HL-60 (cell line): ENCODE measurements around the gene EVC.

Experiments
- DNase-seq, 2 experiments: peaks; one replicate each; pipeline ENCODE4 v3.0.0-alpha.2; 2010 to 2020; ENCODE audit warnings: low read depth in 1 of 2, low spot score in 1 of 2
- H3K27ac ChIP-seq: fragments of 250-450 bp; sonication (Bioruptor Pico); replicated peaks from 2 replicates; pipeline ENCODE4 v1.5.1; 2020; ENCODE audit warnings: mild to moderate bottlenecking, moderate library complexity
- H3K27me3 ChIP-seq: fragments of 250-450 bp; sonication (Bioruptor Pico); 2 replicates; pipeline ENCODE4 v1.5.1; 2021; ENCODE audit warnings: mild to moderate bottlenecking, moderate library complexity; ENCODE audit not compliant: insufficient read depth, poor library complexity, severe bottlenecking
- H3K4me3 ChIP-seq: replicated peaks from 2 replicates; pipeline ENCODE4 v1.5.1; 2011; ENCODE audit warnings: mild to moderate bottlenecking, control low read depth, low read length; ENCODE audit not compliant: insufficient read depth
- CTCF ChIP-seq: IDR thresholded peaks from one replicate; pipeline ENCODE4 v1.5.1; 2011; ENCODE audit warnings: low read length, control low read depth, inconsistent platforms; ENCODE audit not compliant: insufficient read depth
- GABPA ChIP-seq: IDR thresholded peaks from 2 replicates; pipeline ENCODE4 v1.6.1; 2012; ENCODE audit warnings: low read depth
- POLR2AphosphoS5 ChIP-seq: IDR thresholded peaks from 2 replicates; pipeline ENCODE4 v1.6.1; 2012; ENCODE audit warnings: low read depth
- REST ChIP-seq: IDR thresholded peaks from 2 replicates; pipeline ENCODE4 v1.6.1; 2012; ENCODE audit warnings: low read depth; ENCODE audit not compliant: insufficient replicate concordance
- SPI1 ChIP-seq: IDR thresholded peaks from 2 replicates; pipeline ENCODE4 v1.6.1; 2012; ENCODE audit warnings: low read depth, mild to moderate bottlenecking, borderline replicate concordance

Gene EVC

GRCh38 chr4:5666741-5667140 lies 44.3 kb upstream of the EVC start:
- Histone ChIP-seq H3K27ac (no peak overlapping the region), H3K27me3 (no peaks in the 10 kb centered on the region), H3K4me3 (no peak overlapping the region)
- DNase-seq: no peak
- no peak for TF ChIP-seq CTCF
- no peak for TF ChIP-seq POLR2AphosphoS5

GRCh38 chr4:5676763-5677162 lies 34.2 kb upstream of the EVC start:
- no peak overlapping the region for H3K4me3 ChIP-seq

GRCh38 chr4:5678977-5679376 lies 32.0 kb upstream of the EVC start:
- DNase-seq: no peak
- H3K27me3 ChIP-seq: no peaks in the 10 kb centered on the region
- no peak for TF ChIP-seq CTCF
- no peak for TF ChIP-seq GABPA
- TF ChIP-seq SPI1: no peak
- no peak for TF ChIP-seq POLR2AphosphoS5
- no peak for TF ChIP-seq REST
- no peak overlapping the region for H3K27ac ChIP-seq
- no peak overlapping the region for H3K4me3 ChIP-seq

More at GRCh38 chr4:5676763-5677162, 34.2 kb upstream of the EVC start:
- H3K27me3 ChIP-seq: no peaks in the 10 kb centered on the region
- DNase-seq: no peak
- no peak overlapping the region for H3K27ac ChIP-seq
- TF ChIP-seq CTCF: no peak
- TF ChIP-seq GABPA: no peak
- no peak for TF ChIP-seq REST
- no peak for TF ChIP-seq POLR2AphosphoS5
- TF ChIP-seq SPI1: no peak

- H3K27ac ChIP-seq: no peak overlapping the region
- no peaks in the 10 kb centered on the region for H3K27me3 ChIP-seq
- no peak for DNase-seq
- H3K4me3 ChIP-seq: no peak overlapping the region
- TF ChIP-seq CTCF (no peak), REST (no peak), GABPA (no peak), POLR2AphosphoS5 (no peak), SPI1 (no peak)
These were observed 27.4 kb upstream of the EVC start for GRCh38 chr4:5683566-5683965.
